Glomerular endothelial cell (primary cell): ENCODE measurements around the gene CORO1A. TPM values are rescaled to one million over a fixed set of nuclear protein-coding genes. Genes with fewer than 3 reads are reported as not detected.
"Not testable (repeated sequence)": the region's sequence is repeated elsewhere in the genome, so short reads cannot be mapped to it uniquely, and the experiment has no call there.

Source experiments
- DNase-seq: peaks from one replicate; pipeline ENCODE4 v3.0.0-alpha.2; 2011; ENCODE audit warnings: low read depth, low spot score; ENCODE audit errors: extremely low read depth
- total RNA-seq: library from RNA; depleted of rRNA; stranded (reverse); fragments of >200 nt; gene quantifications from 2 replicates; pipeline ENCODE4 v1.2.3, GENCODE V29; 2015

The CORO1A gene
- 1.5 and 3.0 TPM in 2 replicates for total RNA-seq

DNA sequence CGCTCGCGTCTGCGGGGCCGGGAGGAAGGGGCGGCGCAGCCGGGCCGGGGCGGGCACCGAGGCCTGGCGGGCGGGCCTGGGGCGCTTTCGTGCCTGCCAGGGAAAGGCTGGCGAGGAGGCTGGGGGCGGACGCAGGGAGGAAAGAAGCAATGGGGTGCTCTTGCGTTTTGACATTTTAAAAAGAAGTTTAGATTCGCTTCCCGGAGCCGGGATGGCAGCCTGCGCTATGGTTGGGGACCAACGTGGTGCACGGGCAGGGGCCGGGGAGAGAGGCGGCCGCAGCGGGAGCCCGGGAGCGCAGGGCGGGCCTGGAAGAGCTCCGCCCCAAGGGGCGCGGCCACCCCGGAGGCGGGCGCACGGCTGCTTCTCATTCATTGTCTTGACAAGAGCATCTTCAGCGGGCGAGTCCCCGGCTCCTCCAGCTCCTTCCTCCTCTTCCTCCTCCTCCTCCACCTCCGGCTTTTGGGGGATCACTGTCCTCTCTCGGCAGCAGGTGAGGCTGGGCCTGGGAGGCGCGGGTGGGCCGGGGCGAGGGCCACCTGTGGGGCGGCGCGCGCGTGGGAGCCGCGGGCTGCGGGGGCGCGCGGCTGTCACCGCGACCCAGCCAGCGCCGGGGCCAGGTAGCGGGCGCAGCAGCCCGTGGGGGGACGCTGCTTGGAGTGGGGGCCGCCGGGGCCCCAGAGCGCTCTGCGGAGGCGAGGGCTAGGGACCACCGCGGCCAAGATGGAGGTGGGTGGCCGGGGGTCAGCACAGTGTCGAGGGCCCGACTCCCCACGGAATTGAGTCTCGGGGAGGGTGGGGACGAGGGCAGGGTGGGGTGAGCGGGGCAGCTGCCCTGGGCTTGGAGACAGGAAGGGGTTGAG is at the start of gene CORO1A:
Gene CORO1A, plus strand, starts transcription at position 370 of the 863 bp plus-strand sequence. CDS start 1,608 bp downstream, outside the sequence.
- no peak for DNase-seq

GRCh38 chr16:30136971-30137605 is 46.3 kb upstream of the CORO1A start:
- no peak for DNase-seq

DNA sequence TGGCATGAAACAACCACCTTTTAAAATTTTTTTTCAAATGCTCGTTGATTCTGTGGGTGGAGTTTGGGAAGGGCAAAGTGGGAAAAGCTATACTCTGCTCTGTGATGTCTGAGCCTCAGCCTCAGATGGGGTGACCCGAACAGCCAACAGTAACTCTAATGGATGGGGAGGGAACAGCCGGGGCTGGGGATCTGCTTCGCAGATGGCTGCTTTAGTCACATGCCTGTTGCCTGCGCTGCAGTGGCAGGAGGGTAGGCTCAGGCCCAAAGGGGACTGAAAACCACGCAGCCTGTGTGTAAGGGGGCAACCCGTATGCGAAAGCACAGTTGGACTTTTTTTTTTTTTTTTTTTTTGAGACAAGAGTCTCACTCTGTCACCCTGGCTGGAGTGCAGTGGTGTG is 45.5 kb upstream of the CORO1A start:
- DNase-seq: no peak

GRCh38 chr16:30139583-30140481 is 43.6 kb upstream of the CORO1A start:
- DNase-seq: no peak

- DNase-seq: no peak
Measured at GRCh38 chr16:30141750-30142149, 41.7 kb upstream of the CORO1A start.

- DNase-seq: no peak
Measured at GRCh38 chr16:30142672-30143346, 40.6 kb upstream of the CORO1A start.

GRCh38 chr16:30143347-30143702 is 40.1 kb upstream of the CORO1A start:
- DNase-seq: no peak

DNA sequence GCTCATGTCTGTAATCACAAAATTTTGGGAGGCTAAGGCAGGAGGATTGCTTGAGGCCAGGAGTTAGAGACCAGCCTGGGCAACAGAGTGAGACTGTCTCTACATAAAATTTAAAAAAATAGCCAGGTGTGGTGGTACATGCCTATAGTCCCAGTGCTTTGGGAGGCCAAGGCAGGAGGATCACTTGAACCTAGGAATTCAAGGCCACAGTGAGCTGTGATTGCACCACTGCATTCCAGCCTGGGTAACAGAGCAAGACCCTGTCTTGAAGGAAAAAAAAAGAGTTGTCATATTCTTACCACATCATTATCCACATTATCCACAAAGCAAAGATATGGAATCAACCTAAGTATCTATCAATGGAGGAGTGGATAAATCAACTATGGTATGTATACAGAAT is 39.4 kb upstream of the CORO1A start:
- no peak for DNase-seq

GRCh38 chr16:30144917-30145316 is 38.5 kb upstream of the CORO1A start:
- DNase-seq: no peak

GRCh38 chr16:30145657-30146056 is 37.7 kb upstream of the CORO1A start:
- DNase-seq: no peak

- no peak for DNase-seq
Measured at GRCh38 chr16:30147843-30148510, 35.4 kb upstream of the CORO1A start.

DNA sequence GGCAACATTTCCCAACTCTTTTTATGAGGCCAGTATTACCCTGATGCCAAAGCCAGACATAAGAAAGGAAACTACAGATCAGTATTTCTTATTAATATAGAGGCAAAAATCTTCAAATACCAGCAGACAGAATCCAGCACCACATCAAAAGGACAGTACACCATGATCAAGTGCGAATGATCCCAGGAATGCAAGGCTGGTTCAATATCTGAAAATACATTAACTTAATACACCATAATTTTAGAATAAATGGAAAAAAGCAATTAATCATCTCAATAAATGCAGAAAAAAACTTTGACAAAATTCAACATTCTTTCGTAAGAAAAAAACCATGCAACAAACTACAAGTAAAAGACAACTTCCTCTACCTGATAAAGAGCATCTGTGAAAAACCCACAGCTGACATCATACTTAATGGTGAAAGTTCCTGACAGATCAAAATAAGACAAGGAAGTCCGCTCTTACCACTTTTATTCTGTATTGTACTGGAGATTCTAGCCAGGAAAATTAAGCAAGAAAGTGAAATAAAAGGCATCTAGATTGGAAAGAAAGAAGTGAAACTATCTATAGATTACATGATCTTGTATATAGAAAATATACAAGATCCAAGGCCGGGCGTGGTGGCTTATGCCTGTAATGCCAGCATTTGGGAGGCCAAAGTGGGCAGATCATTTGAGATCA is 34.0 kb upstream of the CORO1A start:
- DNase-seq: no peak

DNA sequence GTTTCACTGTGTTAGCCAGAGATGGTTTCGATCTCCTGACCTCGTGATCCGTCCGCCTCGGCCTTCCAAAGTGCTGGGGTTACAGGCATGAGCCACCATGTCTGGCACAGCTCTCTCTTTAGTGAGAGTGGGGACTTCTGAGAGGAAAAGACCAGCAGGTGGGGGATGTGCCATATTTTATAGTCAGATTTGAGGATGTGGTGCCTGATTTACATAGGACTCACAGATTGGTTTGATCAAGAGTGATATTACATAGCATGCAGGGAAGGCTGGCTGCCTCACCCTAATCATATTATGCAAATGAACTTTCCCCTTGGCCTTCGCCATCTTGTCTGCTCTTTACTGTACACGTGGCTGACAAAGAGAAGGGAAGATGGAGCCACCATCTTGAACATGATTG is 32.3 kb upstream of the CORO1A start:
- no peak for DNase-seq

GRCh38 chr16:30152517-30152916 is 30.9 kb upstream of the CORO1A start:
- no peak for DNase-seq

- DNase-seq: no peak
Measured at GRCh38 chr16:30155188-30155587, 28.2 kb upstream of the CORO1A start.

DNA sequence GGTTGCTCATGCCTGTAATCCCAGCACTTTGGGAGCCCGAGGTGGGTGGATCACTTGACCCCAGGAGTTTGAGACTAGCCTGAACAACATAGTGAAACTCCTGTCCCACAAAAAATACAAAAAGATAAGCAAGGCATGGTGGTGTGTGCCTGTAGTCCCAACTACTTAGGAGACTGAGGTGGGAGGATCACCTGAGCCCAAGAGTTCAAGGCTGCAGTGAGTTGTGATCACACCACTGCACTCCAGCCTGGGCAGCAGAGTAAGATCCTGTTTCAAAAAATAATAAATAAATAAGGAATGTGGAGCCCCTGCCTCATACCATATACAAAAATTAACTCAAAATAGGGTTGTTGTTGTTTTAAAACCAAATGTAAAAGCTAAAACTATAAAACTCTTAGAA is 26.2 kb upstream of the CORO1A start:
- DNase-seq: no peak

DNA sequence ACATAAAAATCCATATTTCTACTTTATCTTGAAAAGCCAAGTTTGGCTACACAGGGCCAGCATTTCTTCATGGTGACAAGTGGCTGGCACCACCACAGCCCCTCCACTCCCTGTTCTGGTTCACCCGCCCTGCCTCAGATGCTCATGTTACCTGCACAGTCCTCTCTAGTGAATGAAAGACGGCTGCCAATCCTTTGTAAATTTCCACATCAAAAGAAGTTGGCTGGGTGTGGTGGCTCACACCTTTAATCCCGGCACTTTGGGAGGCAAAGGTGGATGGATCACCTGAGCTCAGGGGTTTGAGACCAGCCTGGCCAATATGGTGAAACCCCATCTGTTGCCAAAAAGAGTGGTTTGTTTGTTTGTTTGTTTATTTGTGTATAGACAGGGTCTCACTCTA is 19.9 kb upstream of the CORO1A start:
- no peak for DNase-seq

- no peak for DNase-seq
Measured at GRCh38 chr16:30166202-30166902, 17.1 kb upstream of the CORO1A start.

DNA sequence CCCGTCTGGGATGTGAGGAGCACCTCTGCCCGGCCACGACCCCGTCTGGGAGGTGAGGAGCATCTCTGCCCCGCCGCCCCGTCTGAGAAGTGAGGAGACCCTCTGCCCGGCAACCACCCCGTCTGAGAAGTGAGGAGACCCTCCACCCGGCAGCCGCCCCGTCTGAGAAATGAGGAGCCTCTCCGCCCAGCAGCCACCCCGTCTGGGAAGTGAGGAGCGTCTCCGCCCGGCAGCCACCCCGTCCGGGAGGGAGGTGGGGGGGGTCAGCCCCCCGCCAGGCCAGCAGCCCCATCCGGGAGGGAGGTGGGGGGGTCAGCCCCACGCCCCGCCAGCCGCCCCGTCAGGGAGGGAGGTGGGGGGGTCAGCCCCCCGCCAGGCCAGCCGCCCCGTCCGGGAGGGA is 14.7 kb upstream of the CORO1A start:
- not testable (repeated sequence) for DNase-seq
